SK-N-SH treated with all-trans-retinoic acid at 6 μM for 48 hours (cell line): ENCODE results near the gene SRGAP1.

Experiments used
- ZFP3 ChIP-seq: fragments of 250-450 bp; sonication (Bioruptor Pico); IDR thresholded peaks from 2 replicates; pipeline ENCODE4 v1.5.0; 2020; ENCODE audit warnings: mild to moderate bottlenecking, moderate library complexity
- ZNF565 ChIP-seq: fragments of 450-650 bp; formaldehyde crosslinking; conservative IDR thresholded peaks from 2 replicates; pipeline ENCODE4 v1.5.0; 2020; ENCODE audit warnings: low read depth, mild to moderate bottlenecking, moderate library complexity

DNA sequence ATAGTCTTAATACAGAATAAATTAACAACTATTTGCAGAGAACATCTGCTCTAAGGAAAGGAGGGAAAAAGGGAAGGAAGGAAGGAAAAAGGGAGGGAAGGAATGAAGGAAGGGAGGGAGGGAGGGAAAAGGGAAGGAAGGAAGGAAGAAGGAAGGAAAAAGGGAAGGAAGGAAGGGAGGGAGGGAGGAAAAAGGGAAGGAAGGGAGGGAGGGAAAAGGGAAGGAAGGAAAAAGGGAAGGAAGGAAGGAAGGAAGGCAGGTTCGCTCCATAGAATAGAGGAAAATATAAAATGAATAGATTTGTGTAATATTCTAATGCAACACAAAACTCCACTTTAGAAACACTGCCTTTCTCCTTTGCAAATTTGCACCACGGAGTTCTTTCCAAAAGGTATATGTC, 361.0 kb downstream of the SRGAP1 start:
- no peak for TF ChIP-seq ZFP3
- no peak for TF ChIP-seq ZNF565
